Loucy (cell line): Measurements from ENCODE around the gene LYL1.

ENCODE experiments used
- H2AFZ ChIP-seq: fragments of 200-600 bp; sonication (generic); 2 replicates; pipeline ENCODE4 v1.6.0; 2016; ENCODE audit warnings: antibody characterized with exemption, mild to moderate bottlenecking, low read length, moderate library complexity
- H3F3A ChIP-seq: fragments of 200-600 bp; 2 replicates; pipeline ENCODE4 v1.6.0; 2016; ENCODE audit warnings: antibody characterized with exemption, low read depth, mild to moderate bottlenecking
- H3K27me3 ChIP-seq: fragments of 200-600 bp; sonication (generic); 2 replicates; pipeline ENCODE4 v1.6.1; 2014; ENCODE audit warnings: low read length, mild to moderate bottlenecking; ENCODE audit not compliant: insufficient read depth, poor library complexity, severe bottlenecking
- H3K36me3 ChIP-seq: fragments of 200-600 bp; sonication (generic); 2 replicates; pipeline ENCODE4 v1.6.1; 2016; ENCODE audit warnings: low read length; ENCODE audit not compliant: insufficient read depth
- H3K4me1 ChIP-seq: fragments of 200-600 bp; sonication (generic); 2 replicates; pipeline ENCODE4 v1.5.1; 2014; ENCODE audit warnings: low read length, mild to moderate bottlenecking; ENCODE audit not compliant: insufficient read depth, poor library complexity, severe bottlenecking
- H3K4me2 ChIP-seq: fragments of 200-600 bp; sonication (generic); 2 replicates; pipeline ENCODE4 v1.6.0; 2014; ENCODE audit warnings: antibody characterized with exemption, low read length, low read depth, mild to moderate bottlenecking; ENCODE audit not compliant: poor library complexity, severe bottlenecking
- H3K4me3 ChIP-seq: fragments of 200-600 bp; sonication (generic); 2 replicates; pipeline ENCODE4 v1.5.1; 2014; ENCODE audit warnings: low read length, mild to moderate bottlenecking, mixed read lengths; ENCODE audit not compliant: poor library complexity, severe bottlenecking
- H3K79me2 ChIP-seq: fragments of 200-600 bp; sonication (generic); 2 replicates; pipeline ENCODE4 v1.6.1; 2014; ENCODE audit warnings: low read length; ENCODE audit not compliant: insufficient read depth
- H3K9ac ChIP-seq: fragments of 200-600 bp; sonication (generic); 2 replicates; pipeline ENCODE4 v1.6.0; 2014; ENCODE audit warnings: mild to moderate bottlenecking, low read depth, low read length, moderate library complexity; ENCODE audit not compliant: poor library complexity, severe bottlenecking
- H3K9me2 ChIP-seq: fragments of 200-600 bp; sonication (generic); replicated peaks from 2 replicates; pipeline ENCODE4 v1.6.1; 2016; ENCODE audit warnings: low read depth, low read length, mixed read lengths
- H3K9me3 ChIP-seq: fragments of 200-600 bp; sonication (generic); 2 replicates; pipeline ENCODE4 v1.6.1; 2014; ENCODE audit warnings: mild to moderate bottlenecking, antibody characterized with exemption, low read length, low read depth; ENCODE audit not compliant: insufficient read depth
- H4K20me1 ChIP-seq: fragments of 200-600 bp; sonication (generic); 2 replicates; pipeline ENCODE4 v1.6.0; 2014; ENCODE audit warnings: antibody characterized with exemption, low read length, mild to moderate bottlenecking; ENCODE audit not compliant: insufficient read depth, poor library complexity, severe bottlenecking
- CTCF ChIP-seq: fragments of 200-600 bp; sonication (generic); conservative IDR thresholded peaks from 2 replicates; pipeline ENCODE4 v1.5.1; 2014; ENCODE audit warnings: mild to moderate bottlenecking, antibody characterized with exemption, low read length
- EZH2phosphoT487 ChIP-seq: fragments of 200-600 bp; IDR thresholded peaks from 2 replicates; pipeline ENCODE4 v1.6.1; 2018; ENCODE audit warnings: antibody characterized with exemption, mild to moderate bottlenecking, moderate library complexity, borderline replicate concordance

LYL1 gene

DNA sequence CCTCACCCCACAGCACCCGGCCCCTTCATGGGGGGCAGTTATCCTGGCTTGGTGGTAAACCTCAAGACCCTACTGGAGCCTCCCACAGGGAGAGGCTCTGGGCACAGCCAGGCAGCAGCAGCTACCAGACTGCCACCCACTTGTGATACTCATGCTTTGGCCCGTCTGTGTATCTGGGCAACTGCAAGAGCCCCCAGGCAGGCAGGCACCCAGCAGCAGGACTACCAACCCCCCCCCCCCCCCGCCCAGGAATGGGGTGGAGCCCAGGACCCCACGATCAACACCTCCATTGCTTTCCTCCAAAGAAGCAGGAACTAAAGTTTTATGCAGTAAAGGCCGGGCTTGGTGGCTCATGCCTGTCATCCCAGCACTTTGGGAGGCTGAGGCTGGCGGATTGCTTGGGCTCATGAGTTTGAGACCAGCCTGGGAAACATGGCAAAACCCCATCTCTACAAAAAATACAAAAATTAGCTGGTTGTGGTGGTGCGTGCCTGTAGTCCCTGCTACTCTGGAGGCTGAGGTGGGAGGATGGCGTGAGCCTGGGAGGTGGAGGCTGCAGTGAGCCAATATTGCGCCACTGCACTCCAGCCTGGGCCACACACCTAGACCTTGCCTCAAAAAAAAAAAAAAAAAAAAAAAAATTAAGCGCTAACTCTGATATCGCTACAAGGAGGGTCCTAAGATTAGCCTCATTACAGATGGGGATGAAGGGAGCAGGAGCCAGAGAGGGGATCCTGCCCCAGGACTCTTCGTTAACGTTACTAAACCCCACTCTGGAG, 1.1 kb upstream of the LYL1 start:
- H3K36me3 ChIP-seq: peaks cover 27% of the 10 kb centered on the region
- H3K9me2 ChIP-seq: no peaks in the 10 kb centered on the region
- H3K4me2 ChIP-seq: peak overlapping the region; percentile 97
- H3K27me3 ChIP-seq: peaks cover 30% of the 10 kb centered on the region
- H3K9ac ChIP-seq: peak overlapping the region; percentile 100
- H3F3A ChIP-seq: peaks cover 22% of the 10 kb centered on the region
- H3K4me1 ChIP-seq: peaks cover 16% of the 10 kb centered on the region
- H4K20me1 ChIP-seq: peaks cover 33% of the 10 kb centered on the region
- TF ChIP-seq EZH2phosphoT487: no peak
- TF ChIP-seq CTCF: no peak
- H3K4me3 ChIP-seq: peak overlapping the region; percentile 94
- H3K9me3 ChIP-seq: no peaks in the 10 kb centered on the region
- H3K79me2 ChIP-seq: peaks cover 72% of the 10 kb centered on the region
- H2AFZ ChIP-seq: no peak overlapping the region

DNA sequence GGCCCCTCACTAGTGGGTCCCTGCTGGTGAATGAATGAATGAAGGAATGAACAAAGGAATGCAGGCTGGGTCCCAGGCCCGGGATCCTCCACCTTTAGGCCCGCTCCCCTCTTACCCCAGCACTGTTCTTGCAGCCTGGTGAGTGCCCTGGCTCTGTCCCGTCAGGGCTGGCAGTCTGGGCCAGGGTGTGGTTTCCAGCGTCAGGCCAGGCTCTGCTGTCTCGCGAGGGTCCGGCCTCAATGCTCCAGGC, 317 bp downstream of the LYL1 start:
- no peaks in the 10 kb centered on the region for H3K9me2 ChIP-seq
- TF ChIP-seq EZH2phosphoT487: no peak
- no peak for TF ChIP-seq CTCF
- H3K4me3 ChIP-seq: peak overlapping the region; percentile 94
- peaks cover 32% of the 10 kb centered on the region for H3K27me3 ChIP-seq
- H4K20me1 ChIP-seq: peaks cover 46% of the 10 kb centered on the region
- H3F3A ChIP-seq: peaks cover 28% of the 10 kb centered on the region
- H3K79me2 ChIP-seq: peaks cover 80% of the 10 kb centered on the region
- peak overlapping the region; percentile 100 for H3K9ac ChIP-seq
- H2AFZ ChIP-seq: no peak overlapping the region
- peaks cover 30% of the 10 kb centered on the region for H3K36me3 ChIP-seq
- peak overlapping the region; percentile 93 for H3K4me2 ChIP-seq
- no peaks in the 10 kb centered on the region for H3K9me3 ChIP-seq
- peaks cover 16% of the 10 kb centered on the region for H3K4me1 ChIP-seq

GRCh38 chr19:13101590-13102415, 855 bp downstream of the LYL1 start:
- Histone ChIP-seq H3K4me1 (peaks cover 20% of the 10 kb centered on the region), H3K9me2 (no peaks in the 10 kb centered on the region), H3K4me2 (peak overlapping the region; percentile 93), H3K9ac (peak overlapping the region; percentile 100), H3K36me3 (peaks cover 30% of the 10 kb centered on the region), H3K9me3 (no peaks in the 10 kb centered on the region), H2AFZ (no peak overlapping the region), H3K79me2 (peaks cover 82% of the 10 kb centered on the region), H3K4me3 (peak overlapping the region; percentile 94), H3F3A (peaks cover 32% of the 10 kb centered on the region), H3K27me3 (peaks cover 38% of the 10 kb centered on the region), H4K20me1 (peaks cover 51% of the 10 kb centered on the region)
- TF ChIP-seq CTCF: peak; percentile 30; the same call in 1 of the 2 replicates
- TF ChIP-seq EZH2phosphoT487: no peak
